Tibial nerve (tissue), 4 donors: ENCODE results near the gene URI1.

Experiments used
- CTCF ChIP-seq, 5 experiments: fragments of 200-600 bp in 3 of 5; fragments of 450-650 bp in 2 of 5; sonication (generic) in 3 of 5; IDR thresholded peaks; one replicate each; pipeline ENCODE4 v1.5.1; 2016 to 2019; ENCODE audit warnings: antibody characterized with exemption in 5 of 5, mild to moderate bottlenecking in 3 of 5, moderate library complexity in 2 of 5
- EP300 ChIP-seq, 2 donors: sonication (generic); formaldehyde crosslinking; IDR thresholded peaks; one replicate each; pipeline ENCODE4 v1.6.1; 2017; ENCODE audit warnings: antibody characterized with exemption in 2 of 2, mild to moderate bottlenecking in 1 of 2

- TF ChIP-seq CTCF (IDR thresholded peaks at IDR 0.05) (no peak), EP300 (IDR thresholded peaks at IDR 0.05) (no peak)
These were observed 123.9 kb downstream of the URI1 start for GRCh38 chr19:30065680-30066606.
